ENCODE data around the gene GPR146. TPM values are rescaled to one million over a fixed set of nuclear protein-coding genes. Genes with fewer than 3 reads are reported as not detected.

Gene GPR146
- total and polyA plus RNA-seq, 2 donors from 2014 or later = 7.6 to 10.3 TPM

DNA sequence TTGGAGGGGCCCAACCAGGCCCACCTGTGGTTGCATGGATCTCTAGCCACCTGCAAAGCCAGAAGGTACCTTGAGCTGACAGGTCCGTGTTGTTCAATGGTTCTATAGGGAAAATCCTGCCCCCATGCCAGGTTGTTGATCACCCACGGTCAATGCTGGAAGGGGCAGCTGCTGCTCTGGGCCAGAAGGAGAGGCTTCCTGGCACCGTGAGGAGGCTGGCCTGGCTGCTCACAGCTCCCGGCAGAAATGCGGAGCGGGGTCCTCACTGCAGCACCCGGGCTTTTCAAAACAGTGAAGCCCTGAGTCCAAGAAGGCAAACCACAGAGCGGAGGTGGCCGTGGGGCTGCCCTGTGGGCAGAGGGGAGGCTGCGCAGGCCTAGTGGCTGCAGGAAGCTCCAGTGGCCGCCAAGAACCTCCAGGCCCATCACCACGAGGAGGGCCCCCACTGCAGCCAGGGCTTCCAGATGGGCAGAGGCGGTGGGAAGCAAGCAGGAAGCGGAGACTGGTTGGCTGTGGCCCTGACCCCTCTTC lies 25.0 kb upstream of the GPR146 start:
- Histone ChIP-seq H3K36me3 (ENCODE audit: control insufficient read depth in 2 of 3, insufficient read depth in 3 of 3, low read length in 3 of 3) (peaks cover 0 to 2% (median 0%) of the 10 kb centered on the region in 3 donors), H3K4me3 (ENCODE audit: low read length in 3 of 3) (no peak overlapping the region), H3K9ac (ENCODE audit: low read length in 3 of 3) (no peak overlapping the region), H3K27ac (ENCODE audit: low read depth in 2 of 2, low read length in 2 of 2) (no peak overlapping the region), H3K9me3 (ENCODE audit: control insufficient read depth in 2 of 3, insufficient read depth in 1 of 3, low read length in 3 of 3) (no peaks in the 10 kb centered on the region), H3K27me3 (ENCODE audit: control insufficient read depth, insufficient read depth, low read length) (no peaks in the 10 kb centered on the region), H3K4me1 (ENCODE audit: control insufficient read depth in 2 of 3, insufficient read depth in 2 of 3, low read depth in 1 of 3, low read length in 3 of 3) (peaks cover 0 to 6% (median 4%) of the 10 kb centered on the region in 3 donors)
- FAIRE-seq (no peak), DNase-seq (peak in 1 of 5 donors; percentile 63)
- intact Hi-C loops (cut with DNase I) = no loop called here
- TF ChIP-seq, protein P1, sequence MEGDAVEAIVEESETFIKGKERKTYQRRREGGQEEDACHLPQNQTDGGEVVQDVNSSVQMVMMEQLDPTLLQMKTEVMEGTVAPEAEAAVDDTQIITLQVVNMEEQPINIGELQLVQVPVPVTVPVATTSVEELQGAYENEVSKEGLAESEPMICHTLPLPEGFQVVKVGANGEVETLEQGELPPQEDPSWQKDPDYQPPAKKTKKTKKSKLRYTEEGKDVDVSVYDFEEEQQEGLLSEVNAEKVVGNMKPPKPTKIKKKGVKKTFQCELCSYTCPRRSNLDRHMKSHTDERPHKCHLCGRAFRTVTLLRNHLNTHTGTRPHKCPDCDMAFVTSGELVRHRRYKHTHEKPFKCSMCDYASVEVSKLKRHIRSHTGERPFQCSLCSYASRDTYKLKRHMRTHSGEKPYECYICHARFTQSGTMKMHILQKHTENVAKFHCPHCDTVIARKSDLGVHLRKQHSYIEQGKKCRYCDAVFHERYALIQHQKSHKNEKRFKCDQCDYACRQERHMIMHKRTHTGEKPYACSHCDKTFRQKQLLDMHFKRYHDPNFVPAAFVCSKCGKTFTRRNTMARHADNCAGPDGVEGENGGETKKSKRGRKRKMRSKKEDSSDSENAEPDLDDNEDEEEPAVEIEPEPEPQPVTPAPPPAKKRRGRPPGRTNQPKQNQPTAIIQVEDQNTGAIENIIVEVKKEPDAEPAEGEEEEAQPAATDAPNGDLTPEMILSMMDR (IDR thresholded peaks at IDR 0.05; ENCODE audit: borderline replicate concordance, extremely low read depth, insufficient read depth) = no peak

DNA sequence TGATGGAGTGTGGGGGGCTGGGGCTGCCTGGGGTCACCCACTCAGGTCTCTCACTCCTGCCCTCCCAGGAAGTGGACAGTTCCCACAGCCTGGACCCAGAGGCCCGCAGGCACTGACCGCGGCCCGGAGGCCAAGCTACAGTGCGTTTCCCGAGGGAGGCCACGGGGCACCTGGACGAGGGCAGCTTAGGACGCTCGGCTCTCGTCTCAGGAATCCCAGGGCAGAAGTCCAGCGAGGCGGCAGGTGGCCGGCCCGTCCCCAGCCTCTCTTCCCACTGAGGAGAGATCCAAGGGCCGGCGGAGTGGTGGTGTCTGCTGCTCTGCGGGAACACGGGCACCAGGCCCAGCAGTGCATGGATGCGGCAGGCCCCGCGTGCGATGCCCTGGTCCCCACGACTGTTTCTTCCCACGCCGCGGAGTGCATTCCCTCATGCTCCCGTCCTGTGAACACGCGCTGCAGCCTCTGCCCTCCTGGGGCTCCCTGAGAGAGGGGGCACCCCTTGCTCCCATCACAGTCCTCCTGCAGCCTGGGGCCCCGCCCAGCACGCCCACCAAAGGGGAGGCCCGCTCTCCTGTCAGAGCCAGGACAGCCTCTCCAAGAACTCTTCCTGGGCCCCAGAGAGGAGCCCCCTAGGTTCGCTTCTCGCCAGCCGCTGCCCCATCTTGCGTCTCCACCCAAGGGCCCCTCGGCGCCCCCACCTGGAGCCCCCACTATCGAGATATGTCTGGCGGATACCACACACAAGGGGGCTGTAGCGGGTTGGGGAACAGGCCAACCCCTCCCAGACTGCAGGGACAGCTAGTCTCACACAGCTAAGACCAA lies 24.3 kb upstream of the GPR146 start:
- Histone ChIP-seq H3K4me3 (ENCODE audit: low read length in 3 of 3) (no peak overlapping the region), H3K4me1 (ENCODE audit: control insufficient read depth in 2 of 3, insufficient read depth in 2 of 3, low read depth in 1 of 3, low read length in 3 of 3) (peaks cover 0 to 8% (median 4%) of the 10 kb centered on the region in 3 donors), H3K9me3 (ENCODE audit: control insufficient read depth in 2 of 3, insufficient read depth in 1 of 3, low read length in 3 of 3) (no peaks in the 10 kb centered on the region), H3K27me3 (ENCODE audit: control insufficient read depth, insufficient read depth, low read length) (no peaks in the 10 kb centered on the region), H3K9ac (ENCODE audit: low read length in 3 of 3) (no peak overlapping the region), H3K27ac (ENCODE audit: low read depth in 2 of 2, low read length in 2 of 2) (no peak overlapping the region), H3K36me3 (ENCODE audit: control insufficient read depth in 2 of 3, insufficient read depth in 3 of 3, low read length in 3 of 3) (peaks cover 0 to 2% (median 0%) of the 10 kb centered on the region in 3 donors)
- FAIRE-seq (no peak), DNase-seq (peak in 1 of 5 donors; percentile 67)
- TF ChIP-seq, protein P1 (IDR thresholded peaks at IDR 0.05; ENCODE audit: borderline replicate concordance, extremely low read depth, insufficient read depth) = no peak
- intact Hi-C loops (cut with DNase I) = no loop called here

DNA sequence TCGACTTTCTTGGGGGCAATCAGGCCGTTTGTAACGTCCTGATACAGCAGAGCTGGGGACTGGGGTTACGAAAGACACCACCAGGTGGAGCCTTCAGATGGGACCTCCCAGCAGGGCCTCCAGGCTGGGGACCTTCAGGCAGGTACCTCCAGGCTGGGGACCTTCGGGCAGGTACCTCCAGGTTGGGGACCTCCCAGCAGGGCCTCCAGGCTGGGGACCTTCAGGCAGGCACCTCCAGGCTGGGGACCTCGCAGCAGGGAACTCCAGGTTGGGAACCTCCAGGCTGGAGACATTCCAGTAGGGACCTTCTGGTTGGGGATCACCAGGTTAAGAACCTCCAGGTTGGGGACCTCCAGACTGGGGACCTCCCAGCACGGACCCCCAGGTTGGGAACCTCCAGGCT lies 23.5 kb upstream of the GPR146 start:
- peaks cover 0 to 2% (median 0%) of the 10 kb centered on the region in 3 donors for H3K36me3 ChIP-seq (ENCODE audit: control insufficient read depth in 2 of 3, insufficient read depth in 3 of 3, low read length in 3 of 3)
- intact Hi-C loops (cut with DNase I) = no loop called here
- DNase-seq (peak in 1 of 5 donors; percentile 64), FAIRE-seq (no peak)
- H3K9ac ChIP-seq (ENCODE audit: low read length in 3 of 3) = no peak overlapping the region
- no peak overlapping the region for H3K27ac ChIP-seq (ENCODE audit: low read depth in 2 of 2, low read length in 2 of 2)
- no peak overlapping the region for H3K4me3 ChIP-seq (ENCODE audit: low read length in 3 of 3)
- TF ChIP-seq, protein P1 (IDR thresholded peaks at IDR 0.05; ENCODE audit: borderline replicate concordance, extremely low read depth, insufficient read depth) = no peak
- H3K27me3 ChIP-seq (ENCODE audit: control insufficient read depth, insufficient read depth, low read length) = no peaks in the 10 kb centered on the region
- H3K9me3 ChIP-seq (ENCODE audit: control insufficient read depth in 2 of 3, insufficient read depth in 1 of 3, low read length in 3 of 3) = no peaks in the 10 kb centered on the region
- H3K4me1 ChIP-seq (ENCODE audit: control insufficient read depth in 2 of 3, insufficient read depth in 2 of 3, low read depth in 1 of 3, low read length in 3 of 3) = peaks cover 0 to 2% (median 0%) of the 10 kb centered on the region in 3 donors

All from kidney (tissue), 14 donors.